ENCODE data around the gene FAM217A. TPM values are rescaled to one million over a fixed set of nuclear protein-coding genes. Genes with fewer than 3 reads are reported as not detected.

The FAM217A gene
- total RNA-seq, 1 donor: not detected

- Histone ChIP-seq H3K36me3 (ENCODE audit: insufficient read depth, low read length) (no peaks in the 10 kb centered on the region), H3K79me2 (ENCODE audit: insufficient read depth, low read length) (no peaks in the 10 kb centered on the region), H2AFZ (ENCODE audit: low read length) (no peak overlapping the region), H3K4me1 (ENCODE audit: insufficient read depth, low read length) (no peaks in the 10 kb centered on the region), H4K20me1 (ENCODE audit: insufficient read depth, low read length) (no peaks in the 10 kb centered on the region), H3K4me3 (ENCODE audit: insufficient read depth, low read length) (no peak overlapping the region), H3K27me3 (ENCODE audit: insufficient read depth, low read length) (no peaks in the 10 kb centered on the region), H3K4me2 (ENCODE audit: insufficient read depth, low read length) (no peak overlapping the region), H3K27ac (ENCODE audit: low read depth, low read length) (no peak overlapping the region), H3K9me3 (ENCODE audit: low read depth, low read length) (no peaks in the 10 kb centered on the region)
- no peak for TF ChIP-seq CTCF (IDR thresholded peaks at IDR 0.05; ENCODE audit: extremely low read depth, low read depth, low read length)
- DNase-seq (ENCODE audit: insufficient read length, low spot score, missing footprints): no peak
Measured at GRCh38 chr6:4088704-4089103, 9.8 kb upstream of the FAM217A start.

- Histone ChIP-seq H3K4me2 (ENCODE audit: insufficient read depth, low read length) (no peak overlapping the region), H2AFZ (ENCODE audit: low read length) (no peak overlapping the region), H3K4me1 (ENCODE audit: insufficient read depth, low read length) (no peaks in the 10 kb centered on the region), H4K20me1 (ENCODE audit: insufficient read depth, low read length) (no peaks in the 10 kb centered on the region), H3K9me3 (ENCODE audit: low read depth, low read length) (no peaks in the 10 kb centered on the region), H3K4me3 (ENCODE audit: insufficient read depth, low read length) (no peak overlapping the region), H3K27me3 (ENCODE audit: insufficient read depth, low read length) (no peaks in the 10 kb centered on the region), H3K27ac (ENCODE audit: low read depth, low read length) (no peak overlapping the region), H3K36me3 (ENCODE audit: insufficient read depth, low read length) (no peaks in the 10 kb centered on the region), H3K79me2 (ENCODE audit: insufficient read depth, low read length) (no peaks in the 10 kb centered on the region)
- no peak for TF ChIP-seq CTCF (IDR thresholded peaks at IDR 0.05; ENCODE audit: extremely low read depth, low read depth, low read length)
- DNase-seq (ENCODE audit: insufficient read length, low spot score, missing footprints): peak; percentile 86
Measured at GRCh38 chr6:4085332-4085700, 6.4 kb upstream of the FAM217A start.

GRCh38 chr6:4084444-4085331 lies 5.8 kb upstream of the FAM217A start:
- no peaks in the 10 kb centered on the region for H3K36me3 ChIP-seq (ENCODE audit: insufficient read depth, low read length)
- TF ChIP-seq CTCF (IDR thresholded peaks at IDR 0.05; ENCODE audit: extremely low read depth, low read depth, low read length): no peak
- H3K4me1 ChIP-seq (ENCODE audit: insufficient read depth, low read length): no peaks in the 10 kb centered on the region
- H3K4me2 ChIP-seq (ENCODE audit: insufficient read depth, low read length): no peak overlapping the region
- H4K20me1 ChIP-seq (ENCODE audit: insufficient read depth, low read length): no peaks in the 10 kb centered on the region
- H2AFZ ChIP-seq (ENCODE audit: low read length): no peak overlapping the region
- no peak for DNase-seq (ENCODE audit: insufficient read length, low spot score, missing footprints)
- no peaks in the 10 kb centered on the region for H3K27me3 ChIP-seq (ENCODE audit: insufficient read depth, low read length)
- no peak overlapping the region for H3K4me3 ChIP-seq (ENCODE audit: insufficient read depth, low read length)
- H3K9me3 ChIP-seq (ENCODE audit: low read depth, low read length): no peaks in the 10 kb centered on the region
- H3K79me2 ChIP-seq (ENCODE audit: insufficient read depth, low read length): no peaks in the 10 kb centered on the region
- no peak overlapping the region for H3K27ac ChIP-seq (ENCODE audit: low read depth, low read length)

GRCh38 chr6:4074478-4075235 lies 4.3 kb downstream of the FAM217A start:
- no peak for DNase-seq (ENCODE audit: insufficient read length, low spot score, missing footprints)
- Histone ChIP-seq H3K27ac (ENCODE audit: low read depth, low read length) (no peak overlapping the region), H4K20me1 (ENCODE audit: insufficient read depth, low read length) (no peaks in the 10 kb centered on the region), H3K36me3 (ENCODE audit: insufficient read depth, low read length) (no peaks in the 10 kb centered on the region), H2AFZ (ENCODE audit: low read length) (no peak overlapping the region), H3K9me3 (ENCODE audit: low read depth, low read length) (no peaks in the 10 kb centered on the region), H3K4me3 (ENCODE audit: insufficient read depth, low read length) (no peak overlapping the region), H3K4me1 (ENCODE audit: insufficient read depth, low read length) (no peaks in the 10 kb centered on the region), H3K79me2 (ENCODE audit: insufficient read depth, low read length) (no peaks in the 10 kb centered on the region), H3K27me3 (ENCODE audit: insufficient read depth, low read length) (no peaks in the 10 kb centered on the region), H3K4me2 (ENCODE audit: insufficient read depth, low read length) (no peak overlapping the region)
- no peak for TF ChIP-seq CTCF (IDR thresholded peaks at IDR 0.05; ENCODE audit: extremely low read depth, low read depth, low read length)
